ENCODE measurements around the gene MPND.

- TF ChIP-seq POLR2A (IDR thresholded peaks at IDR 0.05; ENCODE audit: low read length) (no peak), GATA1 (IDR thresholded peaks at IDR 0.05; ENCODE audit: low read depth, low read length) (no peak)
Measured at GRCh38 chr19:4342314-4342614, 1.1 kb upstream of the MPND start.
